Activated T-helper 1 cell treated with Interleukin-2 at 50 U/mL for 16 hours (primary cell): ENCODE data around the gene PPARA.
A peak's percentile ranks its signal among the peaks of the same experiment; 100 is the strongest.

Source experiments
- DNase-seq: peaks from one replicate; pipeline ENCODE4 v3.0.0-alpha.2; 2020; ENCODE audit warnings: low read depth

The PPARA gene

GRCh38 chr22:46145361-46145851 lies 4.9 kb upstream of the PPARA start:
- no peak for DNase-seq

- DNase-seq = no peak
Observed at GRCh38 chr22:46145896-46146295, 4.4 kb upstream of the PPARA start.

- DNase-seq = no peak
Observed at GRCh38 chr22:46146329-46146728, 4.0 kb upstream of the PPARA start.

GRCh38 chr22:46147061-46147460 lies 3.3 kb upstream of the PPARA start:
- no peak for DNase-seq

- no peak for DNase-seq
Observed at GRCh38 chr22:46147471-46148267, 2.7 kb upstream of the PPARA start.

- no peak for DNase-seq
Observed at GRCh38 chr22:46148336-46148735, 2.0 kb upstream of the PPARA start.

- DNase-seq = no peak
Observed at GRCh38 chr22:46148816-46149511, 1.4 kb upstream of the PPARA start.

GRCh38 chr22:46149512-46150033 lies 753 bp upstream of the PPARA start:
- peak; percentile 31 for DNase-seq

GRCh38 chr22:46150655-46151477 lies 540 bp downstream of the PPARA start:
- peak; percentile 35 for DNase-seq

GRCh38 chr22:46153930-46154329 lies 3.6 kb downstream of the PPARA start:
- no peak for DNase-seq

GRCh38 chr22:46156031-46156430 lies 5.7 kb downstream of the PPARA start:
- DNase-seq = no peak

- DNase-seq = no peak
Observed at GRCh38 chr22:46158283-46158682, 8.0 kb downstream of the PPARA start.

GRCh38 chr22:46159212-46159611 lies 8.9 kb downstream of the PPARA start:
- no peak for DNase-seq

GRCh38 chr22:46159777-46160176 lies 9.5 kb downstream of the PPARA start:
- no peak for DNase-seq

- no peak for DNase-seq
Observed at GRCh38 chr22:46162285-46162684, 12.0 kb downstream of the PPARA start.

- no peak for DNase-seq
Observed at GRCh38 chr22:46162771-46163556, 12.6 kb downstream of the PPARA start.

- no peak for DNase-seq
Observed at GRCh38 chr22:46163557-46163888, 13.2 kb downstream of the PPARA start.

GRCh38 chr22:46165977-46166376 lies 15.7 kb downstream of the PPARA start:
- no peak for DNase-seq

GRCh38 chr22:46169628-46170027 lies 19.3 kb downstream of the PPARA start:
- DNase-seq = no peak

- DNase-seq = no peak
Observed at GRCh38 chr22:46171940-46172339, 21.6 kb downstream of the PPARA start.

- DNase-seq = no peak
Observed at GRCh38 chr22:46172522-46173110, 22.3 kb downstream of the PPARA start.
